ENCODE measurements around the gene SSR2.

- TF ChIP-seq, protein P1, sequence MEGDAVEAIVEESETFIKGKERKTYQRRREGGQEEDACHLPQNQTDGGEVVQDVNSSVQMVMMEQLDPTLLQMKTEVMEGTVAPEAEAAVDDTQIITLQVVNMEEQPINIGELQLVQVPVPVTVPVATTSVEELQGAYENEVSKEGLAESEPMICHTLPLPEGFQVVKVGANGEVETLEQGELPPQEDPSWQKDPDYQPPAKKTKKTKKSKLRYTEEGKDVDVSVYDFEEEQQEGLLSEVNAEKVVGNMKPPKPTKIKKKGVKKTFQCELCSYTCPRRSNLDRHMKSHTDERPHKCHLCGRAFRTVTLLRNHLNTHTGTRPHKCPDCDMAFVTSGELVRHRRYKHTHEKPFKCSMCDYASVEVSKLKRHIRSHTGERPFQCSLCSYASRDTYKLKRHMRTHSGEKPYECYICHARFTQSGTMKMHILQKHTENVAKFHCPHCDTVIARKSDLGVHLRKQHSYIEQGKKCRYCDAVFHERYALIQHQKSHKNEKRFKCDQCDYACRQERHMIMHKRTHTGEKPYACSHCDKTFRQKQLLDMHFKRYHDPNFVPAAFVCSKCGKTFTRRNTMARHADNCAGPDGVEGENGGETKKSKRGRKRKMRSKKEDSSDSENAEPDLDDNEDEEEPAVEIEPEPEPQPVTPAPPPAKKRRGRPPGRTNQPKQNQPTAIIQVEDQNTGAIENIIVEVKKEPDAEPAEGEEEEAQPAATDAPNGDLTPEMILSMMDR (IDR thresholded peaks at IDR 0.05 in 8 of 11, conservative IDR thresholded peaks at IDR 0.05 in 3 of 11): no peak
- TF ChIP-seq POLR2AphosphoS5 (IDR thresholded peaks at IDR 0.05): no peak
These were observed 45.1 kb upstream of the SSR2 start for GRCh38 chr1:156065871-156066270.
